ENCODE data around the gene IPCEF1. TPM values are rescaled to one million over a fixed set of nuclear protein-coding genes. Genes with fewer than 3 reads are reported as not detected.

The IPCEF1 gene
- total RNA-seq, 1 experiment from 2014 or later: 0.48 TPM

GRCh38 chr6:154232013-154232910 lies 124.3 kb downstream of the IPCEF1 start:
- no peak overlapping the region for H2BK5ac ChIP-seq (ENCODE audit: insufficient read length, low read length)
- H4K5ac ChIP-seq (ENCODE audit: insufficient read length, low read depth, low read length): no peak overlapping the region
- WGBS (ENCODE audit: extremely low coverage, insufficient read length, low lambda C conversion rate): no CpG with 5 or more reads among the region's 7 CpGs
- no peak overlapping the region for H3K56ac ChIP-seq (ENCODE audit: insufficient read length, low read depth, low read length)
- no peak overlapping the region for H3K18ac ChIP-seq (ENCODE audit: insufficient read length, low read depth, low read length)
- Mint-ChIP-seq H3K36me3 (ENCODE audit: insufficient read depth in 1 of 3, low read depth in 3 of 3) (no peaks in the 10 kb centered on the region), H3K9me3 (no peaks in the 10 kb centered on the region), H3K27ac (no peak overlapping the region), H3K4me3 (no peak overlapping the region), H3K27me3 (ENCODE audit: low read depth) (no peaks in the 10 kb centered on the region), H3K4me1 (peaks cover 0 to 7% of the 10 kb centered on the region in 2 experiments; a peak in 2 of 4 replicates)
- no peak overlapping the region for H2BK12ac ChIP-seq (ENCODE audit: insufficient read length, low read depth, low read length)
- no peak overlapping the region for H2AFZ ChIP-seq (ENCODE audit: low read length)
- DNase-seq: no peak
- H3K23me2 ChIP-seq (ENCODE audit: insufficient read length, low read depth, low read length, poor library complexity, severe bottlenecking): no peaks in the 10 kb centered on the region
- no peak overlapping the region for H3T11ph ChIP-seq (ENCODE audit: low read length)
- no peak overlapping the region for H3K9ac ChIP-seq (ENCODE audit: extremely low read depth, insufficient read length, low read length)
- H2BK120ac ChIP-seq (ENCODE audit: low read depth, low read length, poor library complexity, severe bottlenecking): no peak overlapping the region
- H3K27me3 ChIP-seq (ENCODE audit: insufficient read depth, low read length): no peaks in the 10 kb centered on the region
- no peak overlapping the region for H3K4me2 ChIP-seq (ENCODE audit: insufficient read depth, insufficient read length, low read length)
- H4K91ac ChIP-seq (ENCODE audit: insufficient read length, low read depth, low read length): no peak overlapping the region
- H4K8ac ChIP-seq (replicated peaks; ENCODE audit: insufficient read length, low read depth, low read length): no peak overlapping the region
- no peak overlapping the region for H3K14ac ChIP-seq (ENCODE audit: insufficient read depth, low read length)
- H3K27ac ChIP-seq (ENCODE audit: insufficient read length, low read depth, low read length): no peak overlapping the region
- no peaks in the 10 kb centered on the region for H3K4me1 ChIP-seq (ENCODE audit: insufficient read depth, low read length)
- H3K9me3 ChIP-seq (ENCODE audit: control insufficient read depth, low read depth, low read length): no peaks in the 10 kb centered on the region
- H2BK15ac ChIP-seq (ENCODE audit: low read depth, low read length): no peak overlapping the region
- no peak overlapping the region for H2AK5ac ChIP-seq (ENCODE audit: insufficient read length, low read length)
- H3K4ac ChIP-seq (ENCODE audit: low read depth, low read length): no peak overlapping the region
- H3K79me1 ChIP-seq (ENCODE audit: insufficient read depth, low read depth, low read length, poor library complexity, severe bottlenecking): no peaks in the 10 kb centered on the region
- H3K79me2 ChIP-seq (ENCODE audit: insufficient read depth, low read length): no peaks in the 10 kb centered on the region
- no peak overlapping the region for H2BK20ac ChIP-seq (ENCODE audit: low read depth, low read length, poor library complexity, severe bottlenecking)
- H4K20me1 ChIP-seq (ENCODE audit: control insufficient read depth, insufficient read depth, insufficient read length): no peaks in the 10 kb centered on the region
- TF ChIP-seq CTCF (conservative IDR thresholded peaks at IDR 0.05): no peak
- no peak overlapping the region for H3K23ac ChIP-seq (ENCODE audit: insufficient read length, low read depth, low read length)

Measured in H9 (cell line).